Fibroblast of skin of right quadriceps (primary cell): ENCODE results near the gene PEX12.
"Not testable (repeated sequence)": the region's sequence is repeated elsewhere in the genome, so short reads cannot be mapped to it uniquely, and the experiment has no call there.

ENCODE experiments used
- DNase-seq: peaks from one replicate; pipeline ENCODE4 v3.0.0-alpha.2; 2013

The PEX12 gene

DNA sequence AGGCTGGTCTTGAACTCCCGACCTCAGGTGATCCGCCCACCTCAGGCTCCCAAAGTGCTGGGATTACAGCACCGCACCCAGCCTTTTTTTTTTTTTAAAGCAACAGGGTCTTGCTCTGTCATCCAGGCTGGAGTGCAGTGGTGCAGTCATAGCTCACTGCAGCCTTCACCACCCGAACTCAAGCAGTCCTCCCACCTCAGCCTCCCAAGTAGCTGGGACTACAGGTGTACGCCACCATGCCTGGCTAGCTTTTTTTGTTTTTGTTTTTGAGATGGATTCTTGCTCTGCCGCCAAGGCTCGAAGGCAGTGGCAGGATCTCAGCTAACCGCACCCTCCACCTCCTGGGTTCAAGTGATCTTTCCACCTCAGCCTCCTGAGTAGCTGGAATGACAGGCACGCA, 43.0 kb downstream of the PEX12 start:
- DNase-seq: not testable (repeated sequence)

DNA sequence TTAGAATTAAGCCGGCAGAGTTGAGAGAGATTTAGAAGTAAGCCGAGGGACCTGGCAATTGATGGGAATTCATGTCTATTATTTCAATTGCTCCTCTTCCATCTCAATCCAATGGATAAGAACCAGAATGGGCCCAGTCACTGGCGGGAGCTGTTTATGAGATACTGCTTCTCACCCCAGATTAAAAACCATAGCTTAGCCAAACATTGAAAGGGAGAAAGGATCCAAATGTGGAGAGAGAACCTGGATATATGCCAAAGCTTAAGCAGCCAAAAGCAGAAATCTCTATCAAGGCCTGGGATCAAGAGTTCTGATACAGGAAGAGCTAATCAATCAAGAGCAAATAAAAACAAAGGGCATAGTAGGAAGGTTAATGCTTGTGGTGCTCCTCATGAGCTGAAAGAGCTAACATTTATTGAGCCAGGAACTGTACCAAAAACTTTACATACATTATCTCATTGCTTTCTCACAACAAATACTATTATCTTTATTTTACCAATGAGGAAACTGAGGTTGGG, 43.7 kb downstream of the PEX12 start:
- DNase-seq: no peak

DNA sequence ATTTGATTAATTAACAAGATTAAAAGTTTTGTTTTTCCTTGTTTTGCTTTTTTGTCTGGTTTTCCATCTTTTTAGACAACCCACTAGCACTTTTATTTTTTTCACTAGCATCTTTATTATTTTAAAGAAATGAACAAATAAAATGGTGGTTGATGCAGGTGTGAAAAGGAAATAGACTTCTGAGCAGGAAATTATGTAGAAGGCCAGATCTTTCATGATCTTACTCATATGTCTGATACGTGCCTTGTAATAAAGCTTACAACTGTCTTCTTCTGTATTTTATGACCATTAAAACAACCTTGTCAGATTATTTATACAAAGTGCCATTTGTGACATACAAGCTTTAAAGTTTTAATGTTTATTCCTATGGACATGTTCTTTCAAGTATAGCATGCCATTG, 47.2 kb downstream of the PEX12 start:
- DNase-seq: no peak

DNA sequence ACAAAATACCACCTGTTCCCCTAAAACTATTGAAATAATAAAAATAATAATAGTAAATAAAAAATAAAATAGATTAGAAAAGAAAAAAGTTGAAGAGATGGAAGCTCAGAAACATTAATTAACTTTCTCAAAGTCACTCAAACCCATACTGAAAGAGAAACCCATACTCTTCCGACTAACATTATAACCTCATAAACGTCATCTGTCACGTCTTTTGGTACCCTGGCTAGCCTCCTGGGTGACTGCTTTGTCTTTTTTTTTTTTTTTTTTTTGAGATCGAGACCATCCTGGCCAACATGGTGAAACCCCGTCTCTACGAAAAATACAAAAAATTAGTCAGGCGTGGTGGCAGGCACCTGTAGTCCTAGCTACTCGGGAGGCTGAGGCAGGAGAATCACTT, 48.5 kb downstream of the PEX12 start:
- DNase-seq: no peak

GRCh38 chr17:35529326-35529725, 49.0 kb downstream of the PEX12 start:
- DNase-seq: not testable (repeated sequence)
